HG03108 (cell line): ENCODE results near the gene CD86.

ENCODE experiments used
- ATAC-seq: cut with Tn5 transposase; IDR thresholded peaks from one replicate; pipeline ENCODE4 v1.9.1; 2021; ENCODE audit warnings: moderate library complexity; ENCODE audit not compliant: unreplicated experiment

Gene CD86

DNA sequence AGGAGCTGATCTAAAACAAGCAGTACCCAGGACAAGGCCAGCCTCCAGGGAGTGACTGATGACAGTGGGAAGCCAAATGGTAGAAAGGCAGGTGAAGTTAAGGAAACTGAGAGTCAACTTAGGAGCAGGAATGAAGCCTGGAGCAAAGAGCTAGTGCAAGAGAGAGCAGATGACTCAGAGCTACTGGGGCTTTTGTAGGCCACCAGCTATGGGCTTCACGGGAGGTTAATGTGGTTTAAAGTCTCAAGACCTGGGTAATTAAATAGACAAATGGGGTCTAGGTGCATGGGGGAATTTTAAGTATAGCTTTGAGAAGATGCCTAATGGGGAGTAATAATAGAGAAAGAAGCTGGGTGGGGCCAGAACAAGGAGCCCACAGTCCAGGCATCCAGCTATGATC lies 3.1 kb downstream of the CD86 start:
- no peak for ATAC-seq

DNA sequence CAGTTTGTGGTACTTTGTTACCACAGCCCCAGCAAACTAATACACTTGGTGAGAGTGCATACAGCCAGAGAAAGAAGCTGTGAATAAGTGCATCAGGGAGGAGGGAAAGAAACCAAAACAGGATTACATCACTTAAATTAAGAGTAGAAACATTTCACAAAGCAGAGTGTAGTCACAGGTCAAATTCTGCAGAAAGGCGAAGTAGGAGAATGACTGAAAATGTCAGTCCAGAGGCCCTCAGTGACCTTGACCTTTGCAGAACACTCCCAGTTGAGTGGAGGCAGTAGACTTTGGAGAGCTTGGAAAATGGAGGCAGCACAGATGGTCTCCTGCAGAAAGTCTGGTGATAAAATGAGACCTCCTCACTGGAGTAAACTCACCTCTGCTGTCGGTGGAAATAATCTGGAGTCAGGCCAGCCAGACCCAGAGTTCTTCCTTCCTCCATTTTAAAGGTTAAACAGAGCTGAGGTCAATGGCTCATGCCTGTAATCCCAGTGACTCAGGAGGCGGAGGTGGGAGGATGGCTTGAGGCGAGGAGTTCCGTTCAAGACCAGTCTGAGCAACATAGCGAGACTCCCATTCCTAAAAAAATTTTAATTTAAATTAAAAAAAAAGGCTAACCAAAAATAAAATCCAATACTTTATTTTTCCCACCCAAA lies 5.0 kb downstream of the CD86 start:
- ATAC-seq = no peak

DNA sequence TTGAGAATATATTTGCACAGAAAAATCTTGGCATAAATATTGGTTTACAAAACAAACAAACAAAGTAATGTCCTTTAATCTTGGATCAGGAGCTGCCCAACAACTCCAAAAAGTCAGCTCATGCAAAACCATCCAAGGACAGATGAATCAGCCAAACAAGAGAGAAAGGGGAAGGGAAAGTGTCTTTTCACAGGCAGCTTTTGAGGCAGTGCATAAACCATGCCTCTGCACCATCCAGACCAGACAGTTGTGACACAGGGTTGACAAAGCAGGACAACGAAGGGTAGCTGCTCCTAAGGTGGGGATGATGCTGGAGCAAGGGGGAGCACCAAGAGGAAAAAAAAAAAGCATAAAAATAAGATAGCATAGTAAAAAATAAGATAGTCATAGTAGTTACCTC lies 8.7 kb downstream of the CD86 start:
- no peak for ATAC-seq

- ATAC-seq = no peak
Measured at GRCh38 chr3:122064326-122064725, 9.2 kb downstream of the CD86 start.

- ATAC-seq = no peak
Measured at GRCh38 chr3:122066331-122067213, 11.4 kb downstream of the CD86 start.

DNA sequence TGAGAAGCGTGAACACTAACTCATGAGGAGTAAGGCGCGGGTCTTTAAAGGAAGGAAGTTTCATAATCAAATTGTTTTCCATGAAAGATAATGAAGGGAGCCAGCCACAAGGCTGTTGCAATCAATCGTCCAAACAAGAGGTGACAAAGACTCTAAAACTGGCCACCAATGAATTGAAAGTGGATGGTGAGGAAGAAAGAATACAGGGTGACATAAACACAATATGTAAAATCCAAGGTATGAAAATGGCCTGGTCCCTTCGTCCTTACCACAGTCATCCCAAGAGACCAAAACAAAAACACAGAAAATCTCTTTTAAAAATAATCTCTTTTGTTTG lies 12.0 kb downstream of the CD86 start:
- peak; percentile 45 for ATAC-seq

GRCh38 chr3:122067588-122068240 lies 12.6 kb downstream of the CD86 start:
- ATAC-seq = peak; percentile 49

DNA sequence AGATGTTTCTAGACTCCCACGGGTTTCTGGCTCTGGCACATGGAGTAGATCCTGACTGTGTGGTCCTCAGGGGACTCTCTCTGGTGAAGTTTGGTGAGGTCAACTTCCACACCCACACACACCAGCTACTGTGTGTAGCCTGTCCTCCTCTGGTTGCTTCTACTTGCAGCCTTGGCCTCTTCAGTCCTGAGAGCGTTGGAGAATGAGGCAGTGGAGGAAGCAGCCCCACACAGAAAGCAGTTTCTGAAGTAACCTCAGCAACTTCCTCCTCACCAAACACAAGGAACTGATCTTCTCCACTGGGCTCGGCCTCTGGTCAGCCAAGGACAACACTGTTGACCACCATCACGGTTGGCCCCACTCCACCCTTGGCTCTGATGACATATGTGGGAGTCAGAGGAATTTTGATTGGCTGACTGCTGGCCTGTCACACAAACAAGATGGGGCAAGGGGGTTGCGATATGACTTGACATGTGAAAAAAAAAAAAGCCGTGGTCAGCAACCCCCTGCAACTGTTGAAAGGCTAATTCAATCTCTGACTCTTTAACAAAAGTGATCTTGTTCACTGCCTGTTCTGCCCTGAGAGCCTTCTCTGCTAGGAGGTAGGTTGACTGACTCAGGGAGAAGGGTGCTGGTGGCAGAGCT lies 19.6 kb downstream of the CD86 start:
- peak; percentile 43 for ATAC-seq

- no peak for ATAC-seq
Measured at GRCh38 chr3:122076491-122077292, 21.5 kb downstream of the CD86 start.

DNA sequence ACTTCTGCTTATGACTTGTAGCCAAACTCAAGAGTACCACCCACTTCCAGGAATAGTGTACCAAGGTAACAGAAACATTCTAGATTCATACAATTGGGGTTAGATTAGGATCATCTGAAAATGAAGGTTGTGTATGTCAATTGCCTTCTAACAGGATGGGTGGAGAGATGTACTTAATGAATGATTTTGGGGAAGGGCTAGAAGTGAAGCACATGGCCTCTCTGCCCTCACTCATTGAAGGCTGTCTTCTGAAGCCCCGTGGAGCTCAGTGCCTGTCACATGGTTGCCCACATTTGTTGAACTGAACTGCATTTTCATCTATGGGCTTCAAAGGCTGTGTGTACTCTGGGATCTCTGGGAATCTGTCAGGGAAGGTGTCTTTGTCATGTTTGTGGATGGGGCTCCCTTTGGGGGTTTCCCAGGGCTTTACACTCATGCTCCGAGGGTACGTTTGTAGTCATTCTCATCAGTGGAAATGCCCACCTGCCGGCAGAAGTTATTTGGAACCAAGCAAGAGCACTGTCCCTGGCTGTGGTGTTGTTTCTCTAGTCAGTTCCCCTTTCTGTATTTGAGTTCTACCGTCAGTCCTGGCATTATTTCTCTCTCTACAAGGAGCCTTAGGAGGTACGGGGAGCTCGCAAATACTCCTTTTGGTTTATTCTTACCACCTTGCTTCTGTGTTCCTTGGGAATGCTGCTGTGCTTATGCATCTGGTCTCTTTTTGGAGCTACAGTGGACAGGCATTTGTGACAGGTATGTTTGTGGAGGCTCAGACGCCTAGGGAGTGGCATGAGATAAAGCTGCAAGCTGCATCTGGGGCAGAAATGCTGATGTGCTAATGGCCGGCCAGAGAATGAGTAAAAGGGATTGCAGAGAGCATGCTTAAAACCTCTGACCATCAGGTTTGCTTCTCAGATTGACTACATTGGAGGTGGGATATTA lies 22.4 kb downstream of the CD86 start:
- no peak for ATAC-seq

DNA sequence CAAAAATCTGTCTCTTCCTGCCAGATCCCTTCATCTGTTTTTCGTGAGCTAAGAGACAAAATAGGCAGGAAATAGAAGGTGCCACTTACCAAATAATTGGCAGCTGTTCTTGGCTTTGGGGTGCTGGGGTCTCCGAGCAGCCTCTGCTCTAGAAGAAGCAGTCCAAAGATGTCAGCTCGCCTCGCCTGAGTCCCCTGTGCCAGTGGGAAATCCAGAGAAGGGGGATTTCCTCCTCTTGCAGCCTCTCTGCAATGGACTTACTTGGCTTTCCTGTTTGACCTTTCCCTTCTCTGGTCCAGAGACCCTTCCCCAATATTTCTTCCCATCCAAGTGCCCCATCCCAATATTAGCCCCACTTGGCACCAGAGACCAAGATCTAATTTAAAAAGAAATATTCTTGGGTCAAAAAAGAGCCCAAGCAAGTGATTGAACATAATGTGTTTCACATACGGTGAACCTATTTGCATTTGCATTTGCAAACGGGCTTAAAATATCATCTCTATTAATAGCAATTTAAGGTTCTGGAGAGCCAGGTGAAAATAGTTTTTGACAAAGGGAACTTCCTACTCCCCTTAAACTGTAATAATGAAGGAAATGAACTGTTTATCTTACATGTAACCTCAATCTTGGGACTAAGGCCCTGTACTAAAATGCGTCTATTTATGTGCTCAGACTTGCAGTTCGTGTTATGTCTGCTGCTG lies 23.2 kb downstream of the CD86 start:
- ATAC-seq = no peak

- no peak for ATAC-seq
Measured at GRCh38 chr3:122079524-122080206, 24.5 kb downstream of the CD86 start.

DNA sequence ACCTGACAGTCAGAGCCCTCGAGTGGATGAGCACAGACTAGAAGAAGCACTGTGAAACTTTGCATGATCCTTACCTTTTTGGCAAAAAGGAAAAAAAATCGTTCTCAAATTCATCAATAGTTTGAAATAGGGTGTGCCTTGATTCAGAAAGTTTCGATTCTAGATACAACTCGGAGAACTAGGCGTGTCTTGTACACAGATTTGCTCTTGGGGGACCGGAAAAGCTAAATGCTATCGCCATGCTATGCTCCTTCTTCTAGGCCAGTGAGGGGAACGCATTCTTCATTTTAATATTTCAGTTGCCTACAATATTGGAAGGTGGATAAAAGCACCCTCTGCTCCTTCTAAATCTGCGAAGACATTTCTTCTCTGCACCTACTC lies 25.0 kb downstream of the CD86 start:
- ATAC-seq = no peak

- peak; percentile 31 for ATAC-seq
Measured at GRCh38 chr3:122081543-122082247, 26.5 kb downstream of the CD86 start.

DNA sequence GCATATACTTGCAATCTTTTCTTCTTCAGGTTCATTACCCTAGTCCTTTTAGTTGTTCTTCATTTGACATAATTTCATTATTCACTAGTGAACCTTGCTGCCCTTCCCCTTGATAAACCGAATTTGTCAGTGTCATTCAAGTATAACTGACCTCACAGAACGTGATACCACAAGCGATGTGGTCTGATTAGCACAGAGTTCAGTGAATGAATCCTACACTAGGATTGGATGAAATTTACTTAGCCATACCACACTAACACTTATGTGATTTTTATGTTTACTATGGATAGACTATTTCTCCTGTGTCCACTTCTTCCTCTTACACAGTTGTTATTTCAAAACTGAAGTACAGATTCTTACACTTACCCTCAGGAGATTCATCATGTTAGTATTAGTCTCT lies 27.2 kb downstream of the CD86 start:
- ATAC-seq = no peak

- ATAC-seq = no peak
Measured at GRCh38 chr3:122084799-122085198, 29.6 kb downstream of the CD86 start.

DNA sequence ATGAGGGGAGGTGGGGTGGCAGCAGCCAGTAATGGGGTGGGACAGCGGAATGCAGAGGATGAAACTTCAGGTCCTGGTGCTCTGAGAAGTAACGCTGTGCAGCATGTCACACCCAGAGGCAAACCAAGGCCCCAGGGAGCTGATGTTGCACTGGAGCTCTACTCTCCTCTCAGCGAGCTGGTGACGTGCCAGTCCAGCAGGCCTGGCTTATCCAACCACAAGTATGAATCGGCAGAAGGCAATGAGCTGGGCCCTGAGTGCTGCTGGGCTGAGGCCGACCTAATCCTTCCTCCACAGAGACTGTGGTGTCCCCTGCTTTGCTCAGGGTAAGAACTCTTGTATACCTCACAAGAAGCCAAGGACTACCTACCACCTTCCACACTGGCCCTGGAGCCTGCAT lies 30.5 kb downstream of the CD86 start:
- ATAC-seq = no peak

DNA sequence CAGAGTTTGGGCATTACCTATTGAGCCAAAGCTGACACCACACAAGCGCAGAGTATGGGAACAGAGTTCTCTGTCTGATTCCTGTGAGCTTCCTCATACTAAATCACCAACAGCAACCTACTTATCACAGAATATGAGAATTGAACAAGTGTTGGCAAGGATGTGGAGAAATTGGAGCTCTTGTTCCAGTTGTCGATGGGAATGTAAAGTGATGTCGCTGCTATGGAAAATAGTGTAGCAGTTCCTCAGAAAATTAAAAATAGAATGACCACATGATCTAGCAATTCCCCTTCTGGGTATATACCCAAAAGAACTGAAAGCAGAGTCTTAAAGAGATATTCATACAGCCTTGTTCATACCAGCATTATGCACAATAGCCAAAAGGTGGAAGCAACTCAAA lies 33.4 kb downstream of the CD86 start:
- no peak for ATAC-seq
